CD4-positive, alpha-beta T cell (primary cell): ENCODE measurements around the gene PDE9A. TPM values are rescaled to one million over a fixed set of nuclear protein-coding genes. Genes with fewer than 3 reads are reported as not detected.

Source experiments
- ATAC-seq: fragments of 200-7000 bp; cut with Tn5 transposase; one replicate; pipeline ENCODE4 v1.10.0; 2022; ENCODE audit warnings: mild to moderate bottlenecking; ENCODE audit not compliant: poor library complexity
- CTCF ChIA-PET: fragments of 350-600 bp; sonication (Branson Sonifier 250); formaldehyde crosslinking; loops from one replicate; lab custom pipeline; 2021; ENCODE audit warnings: antibody characterized with exemption, inconsistent platforms; lab: Charles Lee
- POLR2A ChIA-PET: fragments of 350-600 bp; sonication (Branson Sonifier 250); formaldehyde crosslinking; loops from one replicate; lab custom pipeline; 2021; ENCODE audit warnings: antibody characterized with exemption, inconsistent platforms; lab: Charles Lee
- DNase-seq, 14 experiments: peaks; one replicate each; pipeline ENCODE4 v3.0.0-alpha.2; 2013 to 2020; ENCODE audit warnings: mixed read lengths in 2 of 14
- H3K27ac ChIP-seq, 2 donors: one replicate each; pipeline versions ENCODE4 v1.5.1 to v1.7.0; 2013; ENCODE audit warnings: low read length in 2 of 2, low read depth in 1 of 2, mild to moderate bottlenecking in 1 of 2
- H3K27me3 ChIP-seq, 2 experiments: 1 replicate in 1 of 2; 2 replicates in 1 of 2; pipeline versions ENCODE4 v1.6.1 to v1.7.0; 2013; ENCODE audit warnings: low read length in 2 of 2, control low read depth in 1 of 2, mild to moderate bottlenecking in 1 of 2, moderate library complexity in 1 of 2; ENCODE audit not compliant: insufficient read depth in 2 of 2, control insufficient read depth in 1 of 2
- H3K36me3 ChIP-seq: one replicate; pipeline ENCODE4 v1.6.1; 2013; ENCODE audit warnings: low read length, control low read depth; ENCODE audit not compliant: insufficient read depth
- H3K4me1 ChIP-seq: one replicate; pipeline ENCODE4 v1.6.1; 2013; ENCODE audit warnings: low read length, control low read depth; ENCODE audit not compliant: insufficient read depth
- H3K4me3 ChIP-seq: one replicate; pipeline ENCODE4 v1.5.1; 2013; ENCODE audit warnings: mild to moderate bottlenecking, low read length, moderate library complexity
- H3K9me3 ChIP-seq, 2 experiments: 1 replicate in 1 of 2; 2 replicates in 1 of 2; pipeline versions ENCODE4 v1.6.1 to v1.7.0; 2013; ENCODE audit warnings: low read length in 2 of 2, mild to moderate bottlenecking in 2 of 2, control low read depth in 1 of 2, moderate library complexity in 1 of 2; ENCODE audit not compliant: control insufficient read depth in 1 of 2, insufficient read depth in 1 of 2
- H3K27ac Mint-ChIP-seq: one replicate; pipeline ENCODE4 v1.8.0; 2020; ENCODE audit warnings: mixed read lengths
- H3K27me3 Mint-ChIP-seq: one replicate; pipeline ENCODE4 v1.8.0; 2021; ENCODE audit warnings: mixed read lengths
- H3K36me3 Mint-ChIP-seq: one replicate; pipeline ENCODE4 v1.8.0; 2021; ENCODE audit warnings: low read depth, mixed read lengths
- H3K4me1 Mint-ChIP-seq: one replicate; pipeline ENCODE4 v1.8.0; 2021; ENCODE audit warnings: low read depth, mixed read lengths
- H3K4me3 Mint-ChIP-seq: one replicate; pipeline ENCODE4 v1.8.0; 2020; ENCODE audit warnings: mild to moderate bottlenecking, mixed read lengths
- H3K9me3 Mint-ChIP-seq: one replicate; pipeline ENCODE4 v1.8.0; 2020; ENCODE audit warnings: mixed read lengths
- CTCF ChIP-seq: fragments of 200-600 bp; IDR thresholded peaks from one replicate; pipeline ENCODE4 v1.8.0; 2022; ENCODE audit warnings: antibody characterized with exemption, mild to moderate bottlenecking
- intact Hi-C, 2 experiments: fragments of 100-400 bp; cut with DNase I in 1 of 2; cut with micrococcal nuclease in 1 of 2; formaldehyde crosslinking; loops; one replicate each; pipeline versions ENCODE4 v1.15.1 to v1.9.0; 2023 to 2025; cut with DNase I, micrococcal nuclease
- total RNA-seq, 174 experiments: library from RNA in 2 of 174; stranded (reverse) in 2 of 174; gene quantifications; one replicate each; pipeline ENCODE4 v1.2.3 and lab custom pipeline; 2021 to 2026

Gene PDE9A
- total RNA-seq, 2 experiments from 2014 or later: 12.6 to 13.2 TPM

GRCh38 chr21:42760951-42761751 is 107.7 kb downstream of the PDE9A start:
- H3K36me3 Mint-ChIP-seq: peaks cover 27% of the 10 kb centered on the region
- no peaks in the 10 kb centered on the region for H3K4me1 Mint-ChIP-seq
- peaks cover 17% of the 10 kb centered on the region for H3K36me3 ChIP-seq
- H3K4me1 ChIP-seq: no peaks in the 10 kb centered on the region
- TF ChIP-seq CTCF: no peak
- DNase-seq: no peak
- CTCF ChIA-PET: no interaction called here
- H3K27ac Mint-ChIP-seq: no peak overlapping the region
- H3K27me3 Mint-ChIP-seq: no peaks in the 10 kb centered on the region
- no peak overlapping the region for H3K4me3 ChIP-seq
- no peak overlapping the region for H3K4me3 Mint-ChIP-seq
- ATAC-seq: no peak
- no peak overlapping the region for H3K27ac ChIP-seq
- H3K27me3 ChIP-seq: no peaks in the 10 kb centered on the region
- intact Hi-C loops: no loop called here
- POLR2A ChIA-PET: no interaction called here
- no peaks in the 10 kb centered on the region for H3K9me3 Mint-ChIP-seq
- no peaks in the 10 kb centered on the region for H3K9me3 ChIP-seq

GRCh38 chr21:42761776-42762335 is 108.4 kb downstream of the PDE9A start:
- Mint-ChIP-seq H3K36me3 (peaks cover 32% of the 10 kb centered on the region), H3K4me1 (no peaks in the 10 kb centered on the region), H3K4me3 (no peak overlapping the region), H3K27me3 (no peaks in the 10 kb centered on the region), H3K27ac (no peak overlapping the region), H3K9me3 (no peaks in the 10 kb centered on the region)
- DNase-seq (no peak), ATAC-seq (no peak)
- Histone ChIP-seq H3K36me3 (peaks cover 17% of the 10 kb centered on the region), H3K27ac (no peak overlapping the region), H3K4me3 (no peak overlapping the region), H3K27me3 (no peaks in the 10 kb centered on the region), H3K4me1 (no peaks in the 10 kb centered on the region), H3K9me3 (no peaks in the 10 kb centered on the region)
- intact Hi-C loops: no loop called here
- TF ChIP-seq CTCF: no peak
- ChIA-PET CTCF (no interaction called here), POLR2A (no interaction called here)

- ChIA-PET POLR2A (no interaction called here), CTCF (no interaction called here)
- intact Hi-C loops: no loop called here
- Histone ChIP-seq H3K9me3 (no peaks in the 10 kb centered on the region), H3K27me3 (no peaks in the 10 kb centered on the region), H3K27ac (no peak overlapping the region), H3K36me3 (peaks cover 17% of the 10 kb centered on the region), H3K4me3 (no peak overlapping the region), H3K4me1 (no peaks in the 10 kb centered on the region)
- Mint-ChIP-seq H3K4me3 (no peak overlapping the region), H3K27me3 (no peaks in the 10 kb centered on the region), H3K36me3 (peaks cover 36% of the 10 kb centered on the region), H3K9me3 (no peaks in the 10 kb centered on the region), H3K27ac (no peak overlapping the region), H3K4me1 (no peaks in the 10 kb centered on the region)
- TF ChIP-seq CTCF: no peak
- DNase-seq (peak in 1 of 14 experiments; percentile 25), ATAC-seq (no peak)
Observed at GRCh38 chr21:42763581-42764442, 110.4 kb downstream of the PDE9A start.
